Keratinocyte (primary cell): Measurements from ENCODE around the gene STK33. TPM values are rescaled to one million over a fixed set of nuclear protein-coding genes. Genes with fewer than 3 reads are reported as not detected.

Experiments
- DNase-seq: peaks from one replicate; pipeline ENCODE4 v3.0.0-alpha.2; 2011; ENCODE audit warnings: low read depth, missing footprints, low spot score
- FAIRE-seq: peaks from 2 replicates; lab custom pipeline; 2011; peaks lifted over from hg19 to GRCh38; lab: Jason Lieb, UNC
- H2AFZ ChIP-seq: 2 replicates; pipeline ENCODE4 v1.6.0; 2012; ENCODE audit warnings: low read length, control low read depth, inconsistent platforms; ENCODE audit not compliant: control insufficient read depth
- H3K27ac ChIP-seq: 2 replicates; pipeline ENCODE4 v1.5.1; 2011; ENCODE audit warnings: low read length; ENCODE audit not compliant: control insufficient read depth, insufficient read depth
- H3K27me3 ChIP-seq: 3 replicates; pipeline ENCODE4 v1.6.0; 2011; ENCODE audit warnings: low read length; ENCODE audit not compliant: control insufficient read depth, insufficient read depth; ENCODE audit errors: extremely low read depth
- H3K36me3 ChIP-seq, 2 experiments: 2 replicates in 1 of 2; 3 replicates in 1 of 2; pipeline ENCODE4 v1.5.1; 2011; ENCODE audit warnings: low read length in 2 of 2, mild to moderate bottlenecking in 1 of 2; ENCODE audit not compliant: control insufficient read depth in 2 of 2, insufficient read depth in 2 of 2; ENCODE audit errors: extremely low read depth in 1 of 2
- H3K4me1 ChIP-seq: 3 replicates; pipeline ENCODE4 v1.5.1; 2011; ENCODE audit warnings: low read length; ENCODE audit not compliant: control insufficient read depth, insufficient read depth; ENCODE audit errors: extremely low read depth
- H3K4me2 ChIP-seq: 3 replicates; pipeline ENCODE4 v1.6.0; 2011; ENCODE audit warnings: low read depth, low read length; ENCODE audit not compliant: control insufficient read depth, insufficient read depth; ENCODE audit errors: extremely low read depth
- H3K4me3 ChIP-seq, 3 experiments: fragments of 200-600 bp in 1 of 3; sonication (generic) in 1 of 3; 2 replicates in 2 of 3; 3 replicates in 1 of 3; pipeline ENCODE4 v1.5.1; 2011 to 2016; ENCODE audit warnings: low read length in 3 of 3, mild to moderate bottlenecking in 3 of 3, control low read depth in 2 of 3, inconsistent platforms in 1 of 3, low read depth in 1 of 3, mixed read lengths in 1 of 3, mixed run types in 1 of 3, moderate library complexity in 1 of 3; ENCODE audit not compliant: control insufficient read depth in 2 of 3, insufficient read depth in 2 of 3; ENCODE audit errors: extremely low read depth in 1 of 3
- H3K79me2 ChIP-seq: 2 replicates; pipeline ENCODE4 v1.6.0; 2012; ENCODE audit warnings: low read length; ENCODE audit not compliant: control insufficient read depth, insufficient read depth
- H3K9ac ChIP-seq: 3 replicates; pipeline ENCODE4 v1.6.0; 2011; ENCODE audit warnings: low read length; ENCODE audit not compliant: control insufficient read depth, insufficient read depth; ENCODE audit errors: extremely low read depth
- H3K9me1 ChIP-seq: 3 replicates; pipeline ENCODE4 v1.6.0; 2011; ENCODE audit warnings: low read length; ENCODE audit not compliant: control insufficient read depth, insufficient read depth; ENCODE audit errors: extremely low read depth
- H3K9me3 ChIP-seq: 2 replicates; pipeline ENCODE4 v1.5.1; 2012; ENCODE audit warnings: low read depth, low read length; ENCODE audit not compliant: control insufficient read depth
- H4K20me1 ChIP-seq: 3 replicates; pipeline ENCODE4 v1.6.0; 2011; ENCODE audit warnings: low read length; ENCODE audit not compliant: control insufficient read depth, insufficient read depth; ENCODE audit errors: extremely low read depth
- CTCF ChIP-seq, 3 experiments: IDR thresholded peaks in 1 of 3; conservative IDR thresholded peaks in 1 of 3; optimal IDR thresholded peaks in 1 of 3; 2 replicates in 2 of 3; 3 replicates in 1 of 3; pipeline versions ENCODE3 to v1.5.1; 2011; ENCODE audit warnings: low read length in 3 of 3, mild to moderate bottlenecking in 3 of 3, moderate library complexity in 2 of 3, control low read depth in 1 of 3, inconsistent platforms in 1 of 3; ENCODE audit not compliant: insufficient read depth in 2 of 3; ENCODE audit errors: extremely low read depth in 1 of 3
- EZH2 ChIP-seq: IDR thresholded peaks from one replicate; pipeline ENCODE4 v1.6.1; 2012; ENCODE audit warnings: inconsistent platforms, mild to moderate bottlenecking, low read length, moderate library complexity
- dilution Hi-C: fragments of 300-500 bp; cut with MboI; formaldehyde crosslinking; loops from one replicate; pipeline ENCODE4 v1.7.0; 2020; ENCODE audit warnings: low sequenced_read_pairs; ENCODE audit not compliant: extremely low pct_ligation_motif_present
- polyA plus RNA-seq, 5 experiments: library from polyadenylated mRNA; depleted of rRNA in 3 of 5; stranded (reverse) in 3 of 5; stranded (forward) in 1 of 5; unstranded in 1 of 5; fragments of >200 nt; gene quantifications; 1 replicate in 1 of 5; 2 replicates in 3 of 5; 3 replicates in 1 of 5; pipeline versions ENCODE4 v1.2.1 to v1.2.3, GENCODE V29; 2011 to 2012; ENCODE audit warnings: missing spikeins in 2 of 5, low read depth in 1 of 5, low replicate concordance in 1 of 5

Gene STK33
- polyA plus RNA-seq, 1 donor (not counting 4 experiments of a cell fraction or from before 2014, with no cell fraction given), result 0.05 TPM

DNA sequence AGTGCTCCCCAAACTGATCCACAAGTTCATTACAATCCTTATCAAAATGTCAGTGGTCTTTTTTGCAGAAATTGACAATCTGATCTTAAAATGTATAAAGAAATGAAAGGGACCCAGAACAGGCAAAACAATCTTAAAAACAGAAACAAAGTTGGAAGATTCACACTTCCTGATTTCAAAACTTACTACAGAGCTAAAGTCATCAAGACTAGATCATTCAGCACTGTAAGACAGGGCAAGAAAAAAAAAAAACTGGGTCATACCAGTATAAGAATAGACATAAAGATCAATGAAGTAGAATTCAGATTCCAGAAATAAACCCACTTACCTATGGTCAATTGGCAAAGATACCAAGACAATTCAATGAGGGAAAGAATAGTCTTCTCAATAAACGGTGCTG is 4.5 kb upstream of the STK33 start:
- no peak overlapping the region for H3K4me3 ChIP-seq
- FAIRE-seq (no peak), DNase-seq (no peak)
- H4K20me1 ChIP-seq, result no peaks in the 10 kb centered on the region
- peaks cover 2% of the 10 kb centered on the region for H3K4me1 ChIP-seq
- no peak overlapping the region for H2AFZ ChIP-seq
- H3K27ac ChIP-seq, result no peak overlapping the region
- H3K9ac ChIP-seq, result no peak overlapping the region
- no peaks in the 10 kb centered on the region for H3K79me2 ChIP-seq
- H3K36me3 ChIP-seq, result no peaks in the 10 kb centered on the region
- TF ChIP-seq EZH2 (no peak), CTCF (optimal IDR thresholded peaks at IDR 0.05 in 1 of 3, IDR thresholded peaks at IDR 0.05 in 1 of 3, conservative IDR thresholded peaks at IDR 0.05 in 1 of 3; ENCODE audit: extremely low read depth in 1 of 3, insufficient read depth in 2 of 3, low read length in 3 of 3) (no peak)
- no peak overlapping the region for H3K4me2 ChIP-seq
- H3K9me1 ChIP-seq, result no peaks in the 10 kb centered on the region
- H3K9me3 ChIP-seq, result no peaks in the 10 kb centered on the region
- dilution Hi-C loops, result no loop called here
- peaks cover 17% of the 10 kb centered on the region for H3K27me3 ChIP-seq

GRCh38 chr11:8597182-8597581 is 3.2 kb upstream of the STK33 start:
- Histone ChIP-seq H3K9me1 (no peaks in the 10 kb centered on the region), H3K36me3 (no peaks in the 10 kb centered on the region), H3K27ac (no peak overlapping the region), H4K20me1 (no peaks in the 10 kb centered on the region), H3K4me3 (no peak overlapping the region), H3K79me2 (no peaks in the 10 kb centered on the region), H3K27me3 (peaks cover 24% of the 10 kb centered on the region), H3K9ac (no peak overlapping the region), H2AFZ (no peak overlapping the region), H3K4me1 (no peaks in the 10 kb centered on the region), H3K4me2 (no peak overlapping the region), H3K9me3 (no peaks in the 10 kb centered on the region)
- DNase-seq (peak; percentile 17), FAIRE-seq (no peak)
- dilution Hi-C loops, result no loop called here
- TF ChIP-seq EZH2 (no peak), CTCF (optimal IDR thresholded peaks at IDR 0.05 in 1 of 3, IDR thresholded peaks at IDR 0.05 in 1 of 3, conservative IDR thresholded peaks at IDR 0.05 in 1 of 3; ENCODE audit: extremely low read depth in 1 of 3, insufficient read depth in 2 of 3, low read length in 3 of 3) (no peak)
